Mononuclear cell (primary cell): ENCODE results near the gene AFF1. TPM values are rescaled to one million over a fixed set of nuclear protein-coding genes. Genes with fewer than 3 reads are reported as not detected.

ENCODE experiments used
- H3K27me3 ChIP-seq: 2 replicates; pipeline ENCODE4 v1.6.0; 2011; ENCODE audit warnings: low read length, control low read depth; ENCODE audit not compliant: insufficient read depth
- H3K4me1 ChIP-seq: 2 replicates; pipeline ENCODE4 v1.5.1; 2011; ENCODE audit warnings: mild to moderate bottlenecking, low read length, control low read depth; ENCODE audit not compliant: insufficient read depth
- H3K4me3 ChIP-seq: 2 replicates; pipeline ENCODE4 v1.5.1; 2011; ENCODE audit warnings: mild to moderate bottlenecking, low read length, moderate library complexity
- H3K9me3 ChIP-seq: 2 replicates; pipeline ENCODE4 v1.5.1; 2011; ENCODE audit warnings: low read depth, mild to moderate bottlenecking, control low read depth, low read length
- total RNA-seq: library from RNA; depleted of rRNA; stranded (reverse); fragments of >200 nt; gene quantifications from one replicate; pipeline ENCODE4 v1.2.3, GENCODE V29; 2012

AFF1 gene
- total RNA-seq, 1 donor: 31.7 TPM

DNA sequence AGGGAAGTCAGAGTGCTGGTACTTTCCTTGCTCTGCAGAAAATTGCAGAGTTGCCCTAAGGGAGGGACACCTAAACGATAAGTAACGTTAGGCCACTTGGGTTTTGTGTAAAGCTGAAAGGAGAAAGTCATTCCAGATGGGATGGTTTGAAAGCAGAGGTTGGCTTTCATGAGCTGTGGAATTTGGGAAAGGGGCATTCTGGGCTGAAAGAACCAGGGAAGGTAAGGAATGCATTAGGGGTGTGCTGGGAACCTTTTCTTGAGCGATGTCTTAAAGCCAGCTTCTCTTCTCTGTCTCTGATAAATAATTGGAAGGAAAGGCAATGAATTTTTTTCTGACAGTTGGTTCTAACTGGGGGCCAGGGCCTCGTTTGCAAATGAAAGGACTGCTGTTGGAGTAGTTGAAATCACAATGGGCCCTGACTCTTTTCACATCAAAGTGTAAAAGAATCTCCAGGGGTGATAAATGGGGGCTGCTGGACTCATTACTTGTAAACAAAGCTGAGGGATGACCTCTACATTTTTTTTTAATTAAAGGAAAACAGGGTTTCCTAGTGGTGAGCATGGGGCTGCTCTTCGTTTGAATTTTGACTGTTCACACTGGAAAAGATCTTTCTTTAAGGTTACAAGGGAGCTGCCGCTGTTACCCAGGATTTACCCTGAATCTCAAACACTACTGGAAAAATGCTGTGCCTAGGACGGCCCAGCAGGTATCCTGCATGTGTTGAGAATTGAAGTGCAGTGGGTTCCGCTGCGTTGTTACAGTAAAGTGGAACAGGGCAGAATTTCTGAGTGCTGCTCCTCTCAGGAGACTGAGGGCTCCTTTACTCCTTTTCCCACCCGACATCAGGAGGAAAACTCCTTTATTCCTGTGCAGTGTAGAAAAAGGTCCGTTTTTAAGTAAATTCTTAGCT lies 25.0 kb downstream of the AFF1 start:
- H3K4me1 ChIP-seq: peaks cover 65% of the 10 kb centered on the region
- no peaks in the 10 kb centered on the region for H3K9me3 ChIP-seq
- H3K27me3 ChIP-seq: no peaks in the 10 kb centered on the region
- H3K4me3 ChIP-seq: no peak overlapping the region

- Histone ChIP-seq H3K27me3 (no peaks in the 10 kb centered on the region), H3K9me3 (no peaks in the 10 kb centered on the region), H3K4me3 (no peak overlapping the region), H3K4me1 (peaks cover 72% of the 10 kb centered on the region)
These were observed 25.7 kb downstream of the AFF1 start for GRCh38 chr4:86960557-86960961.

GRCh38 chr4:86961116-86961515 lies 26.3 kb downstream of the AFF1 start:
- Histone ChIP-seq H3K4me3 (no peak overlapping the region), H3K4me1 (peaks cover 77% of the 10 kb centered on the region), H3K27me3 (no peaks in the 10 kb centered on the region), H3K9me3 (no peaks in the 10 kb centered on the region)

DNA sequence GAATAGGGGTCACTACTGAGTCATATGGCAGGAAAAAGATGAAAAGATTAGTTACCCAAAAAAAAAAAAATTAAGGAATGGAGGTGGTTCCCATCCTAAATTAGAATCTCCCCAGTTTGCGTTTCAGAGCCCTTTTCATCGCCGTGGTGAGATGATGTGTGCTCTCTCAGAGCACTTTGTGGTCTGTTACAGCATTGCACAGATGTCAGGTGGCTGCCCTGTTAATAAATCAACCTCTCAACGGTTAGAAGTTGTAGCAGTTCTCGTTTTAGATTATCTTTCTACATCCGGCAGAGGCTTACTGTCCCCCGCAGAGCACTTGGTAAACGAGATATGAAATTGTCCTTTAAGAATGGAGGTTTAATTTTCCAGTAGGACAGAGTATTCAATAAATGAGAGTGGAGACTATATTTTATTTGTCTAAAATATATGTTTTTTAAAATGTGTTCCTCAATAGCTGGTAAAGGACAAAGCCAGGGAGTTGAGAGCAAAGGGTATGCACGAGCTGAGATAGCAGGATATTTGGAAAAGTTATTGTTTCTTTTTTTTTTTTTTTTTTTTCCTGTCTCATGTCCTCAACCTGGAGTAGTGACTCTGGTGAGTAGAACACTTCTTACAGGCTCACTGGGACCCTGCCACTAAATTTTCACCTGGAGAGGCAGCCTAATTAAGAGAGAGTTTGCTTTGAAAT lies 26.9 kb downstream of the AFF1 start:
- Histone ChIP-seq H3K4me1 (peaks cover 83% of the 10 kb centered on the region), H3K9me3 (no peaks in the 10 kb centered on the region), H3K4me3 (no peak overlapping the region), H3K27me3 (no peaks in the 10 kb centered on the region)

DNA sequence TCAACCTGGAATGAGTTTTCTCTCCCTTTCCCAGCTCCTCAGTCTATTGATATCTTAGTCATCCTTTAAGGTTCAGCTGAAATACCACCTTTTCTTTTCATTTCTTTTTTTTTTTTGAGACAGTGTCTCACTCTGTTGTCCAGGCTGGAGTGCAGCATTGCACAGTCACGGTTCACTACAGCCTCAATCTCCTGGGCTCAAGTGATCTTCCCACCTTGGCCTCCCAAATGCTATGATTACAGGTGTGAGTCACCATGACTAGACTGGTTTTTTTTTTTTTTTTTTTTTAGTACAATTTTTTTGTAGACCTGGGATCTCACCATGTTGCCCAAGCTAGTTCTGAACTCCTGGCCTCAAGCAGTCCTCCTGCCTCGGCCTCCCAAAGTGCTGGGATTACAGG lies 28.9 kb downstream of the AFF1 start:
- H3K4me3 ChIP-seq: no peak overlapping the region
- H3K9me3 ChIP-seq: no peaks in the 10 kb centered on the region
- H3K4me1 ChIP-seq: peaks cover 83% of the 10 kb centered on the region
- no peaks in the 10 kb centered on the region for H3K27me3 ChIP-seq

GRCh38 chr4:86965019-86965976 lies 30.5 kb downstream of the AFF1 start:
- Histone ChIP-seq H3K4me3 (no peak overlapping the region), H3K4me1 (peaks cover 69% of the 10 kb centered on the region), H3K9me3 (no peaks in the 10 kb centered on the region), H3K27me3 (no peaks in the 10 kb centered on the region)

- Histone ChIP-seq H3K9me3 (no peaks in the 10 kb centered on the region), H3K4me3 (no peak overlapping the region)
These were observed 32.3 kb downstream of the AFF1 start for GRCh38 chr4:86967073-86967472.

DNA sequence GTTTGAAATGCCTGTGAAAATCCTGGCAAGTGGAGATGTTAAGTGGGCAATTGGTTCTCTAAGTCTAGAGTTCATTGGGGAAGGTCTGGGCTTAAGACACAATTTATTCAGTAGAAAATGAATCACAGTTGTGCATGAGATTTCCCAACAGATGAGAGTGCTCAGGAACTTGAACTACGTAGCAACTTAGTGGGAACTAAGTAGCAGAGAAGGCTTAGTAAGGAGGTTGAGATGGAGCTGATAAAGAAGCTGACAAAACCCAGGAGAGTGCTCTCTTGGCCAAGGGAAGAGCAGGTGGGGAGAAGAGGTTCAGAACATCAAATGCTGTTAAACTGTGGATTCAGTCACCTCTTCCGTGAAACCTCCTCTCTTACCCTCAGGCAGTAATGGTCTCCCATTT lies 33.0 kb downstream of the AFF1 start:
- Histone ChIP-seq H3K9me3 (no peaks in the 10 kb centered on the region), H3K4me1 (peaks cover 52% of the 10 kb centered on the region), H3K4me3 (no peak overlapping the region), H3K27me3 (no peaks in the 10 kb centered on the region)

More at GRCh38 chr4:86967073-86967472, 32.3 kb downstream of the AFF1 start:
- Histone ChIP-seq H3K27me3 (no peaks in the 10 kb centered on the region), H3K4me1 (peaks cover 51% of the 10 kb centered on the region)

DNA sequence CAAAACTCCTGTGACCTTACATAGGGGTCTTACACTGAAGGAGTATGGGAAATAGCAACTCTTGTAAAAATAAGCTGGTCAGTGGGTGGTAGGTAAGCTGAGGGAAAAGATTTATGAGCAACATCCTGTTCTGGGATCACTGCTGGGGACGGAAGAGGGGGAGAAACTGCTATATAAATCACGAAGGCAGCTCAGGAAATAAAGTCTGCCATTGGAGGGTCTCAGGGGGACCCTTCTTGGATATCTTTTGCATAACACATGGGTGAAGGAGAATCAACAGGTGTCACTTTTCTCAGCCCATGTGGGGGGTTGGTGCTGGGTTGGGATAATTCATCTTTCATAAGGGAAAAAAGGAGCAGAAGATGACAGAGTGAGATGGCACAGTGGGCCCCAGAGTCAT lies 33.7 kb downstream of the AFF1 start:
- Histone ChIP-seq H3K4me1 (peaks cover 58% of the 10 kb centered on the region), H3K9me3 (no peaks in the 10 kb centered on the region), H3K27me3 (no peaks in the 10 kb centered on the region), H3K4me3 (no peak overlapping the region)

- Histone ChIP-seq H3K4me3 (no peak overlapping the region), H3K4me1 (peaks cover 62% of the 10 kb centered on the region), H3K27me3 (no peaks in the 10 kb centered on the region), H3K9me3 (no peaks in the 10 kb centered on the region)
These were observed 35.9 kb downstream of the AFF1 start for GRCh38 chr4:86970447-86971354.

- Histone ChIP-seq H3K4me3 (no peak overlapping the region), H3K27me3 (no peaks in the 10 kb centered on the region), H3K4me1 (peaks cover 55% of the 10 kb centered on the region)
These were observed 36.5 kb downstream of the AFF1 start for GRCh38 chr4:86971355-86971683.

DNA sequence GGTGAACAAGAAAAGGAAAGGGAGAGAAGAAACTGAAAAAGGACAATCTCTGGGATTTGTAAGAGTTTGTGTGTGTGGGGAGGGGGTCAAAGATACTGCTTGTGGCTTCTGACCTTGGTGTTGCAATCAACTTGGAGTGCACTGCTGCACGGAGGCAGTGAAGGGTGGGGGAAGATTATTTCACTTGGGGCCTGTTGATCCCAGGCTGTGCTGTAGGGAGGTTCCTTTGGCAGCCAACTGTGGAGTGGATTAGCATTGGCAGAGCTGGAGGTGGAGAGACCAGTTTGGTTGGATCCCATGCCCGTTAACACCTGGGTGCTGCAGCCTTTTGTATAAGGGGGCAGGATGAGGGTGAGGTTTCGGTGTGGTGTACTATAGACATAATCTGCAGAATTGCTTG lies 38.2 kb downstream of the AFF1 start:
- peaks cover 44% of the 10 kb centered on the region for H3K4me1 ChIP-seq
- H3K4me3 ChIP-seq: no peak overlapping the region
- no peaks in the 10 kb centered on the region for H3K27me3 ChIP-seq
- no peaks in the 10 kb centered on the region for H3K9me3 ChIP-seq

More at GRCh38 chr4:86971355-86971683, 36.5 kb downstream of the AFF1 start:
- H3K9me3 ChIP-seq: no peaks in the 10 kb centered on the region

GRCh38 chr4:86973668-86974067 lies 38.9 kb downstream of the AFF1 start:
- Histone ChIP-seq H3K4me3 (no peak overlapping the region), H3K27me3 (no peaks in the 10 kb centered on the region), H3K4me1 (peaks cover 37% of the 10 kb centered on the region), H3K9me3 (no peaks in the 10 kb centered on the region)

DNA sequence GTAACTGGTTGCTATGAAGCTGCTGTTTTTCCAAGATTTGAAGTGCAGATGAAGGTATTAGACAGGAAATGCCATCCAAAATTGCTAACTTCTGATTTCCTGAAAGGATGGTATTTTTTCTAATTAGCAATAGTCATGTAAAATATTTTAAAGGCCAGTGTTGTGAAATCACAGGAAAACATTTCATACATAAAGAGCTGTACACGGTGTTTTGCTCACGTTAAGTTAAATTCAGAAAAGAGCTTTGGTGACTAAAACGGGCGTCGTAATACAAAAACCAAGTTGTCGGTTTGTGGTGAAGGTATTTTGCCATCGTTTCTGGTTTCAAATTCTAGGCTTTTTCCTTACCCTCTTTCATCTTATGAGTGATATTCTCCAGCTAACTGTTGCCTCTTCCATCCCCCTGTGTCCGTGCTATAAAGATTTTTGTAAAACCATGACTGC lies 39.8 kb downstream of the AFF1 start:
- Histone ChIP-seq H3K9me3 (no peaks in the 10 kb centered on the region), H3K27me3 (no peaks in the 10 kb centered on the region), H3K4me3 (no peak overlapping the region), H3K4me1 (peaks cover 35% of the 10 kb centered on the region)
